Measurements from ENCODE around the gene TANC1. TPM values are rescaled to one million over a fixed set of nuclear protein-coding genes. Genes with fewer than 3 reads are reported as not detected.

TANC1 gene
- total RNA-seq, 1 donor from 2014 or later = 45.0 TPM

- no peak overlapping the region for H3K27ac ChIP-seq (ENCODE audit: low read depth, low read length)
- no peaks in the 10 kb centered on the region for H3K27me3 Mint-ChIP-seq (ENCODE audit: low read depth, unreplicated experiment)
- no peak overlapping the region for H3K27ac Mint-ChIP-seq (ENCODE audit: unreplicated experiment)
Observed at GRCh38 chr2:159002462-159003111, 34.1 kb downstream of the TANC1 start.

GRCh38 chr2:159003555-159003954, 35.1 kb downstream of the TANC1 start:
- Histone ChIP-seq H3K27me3 (ENCODE audit: insufficient read depth, low read length) (no peaks in the 10 kb centered on the region), H3K79me2 (ENCODE audit: insufficient read depth, low read length) (peaks cover 73% of the 10 kb centered on the region), H2AFZ (ENCODE audit: low read depth, low read length) (no peak overlapping the region), H3K36me3 (ENCODE audit: insufficient read depth, low read length) (no peaks in the 10 kb centered on the region), H4K20me1 (ENCODE audit: insufficient read depth, low read length) (peaks cover 55% of the 10 kb centered on the region), H3K27ac (ENCODE audit: low read depth, low read length) (no peak overlapping the region), H3K4me1 (ENCODE audit: insufficient read depth, low read length) (peaks cover 15% of the 10 kb centered on the region), H3K9ac (ENCODE audit: low read length) (no peak overlapping the region), H3K4me2 (ENCODE audit: low read length) (no peak overlapping the region), H3K9me3 (ENCODE audit: insufficient read depth, low read depth, low read length) (no peaks in the 10 kb centered on the region), H3K4me3 (ENCODE audit: insufficient read depth, low read depth, low read length) (no peak overlapping the region)
- no peaks in the 10 kb centered on the region for H3K27me3 Mint-ChIP-seq (ENCODE audit: low read depth, unreplicated experiment)
- peaks cover 6% of the 10 kb centered on the region for H3K4me1 Mint-ChIP-seq (ENCODE audit: low read depth, unreplicated experiment)
- DNase-seq (ENCODE audit: low read depth) (no peak), FAIRE-seq (no peak)
- H3K27ac Mint-ChIP-seq (ENCODE audit: unreplicated experiment) = no peak overlapping the region
- H3K9me3 Mint-ChIP-seq (ENCODE audit: unreplicated experiment) = peaks cover 2% of the 10 kb centered on the region
- no peak overlapping the region for H3K4me3 Mint-ChIP-seq (ENCODE audit: unreplicated experiment)
- no peak for TF ChIP-seq CTCF (IDR thresholded peaks at IDR 0.05; ENCODE audit: insufficient read depth, low read depth, low read length)
- TF ChIP-seq EZH2 (IDR thresholded peaks at IDR 0.05; ENCODE audit: insufficient read depth, low read length) = no peak
- peaks cover 23% of the 10 kb centered on the region for H3K36me3 Mint-ChIP-seq (ENCODE audit: low read depth, unreplicated experiment)

More at GRCh38 chr2:159002462-159003111, 34.1 kb downstream of the TANC1 start:
- H3K27me3 ChIP-seq (ENCODE audit: insufficient read depth, low read length) = no peaks in the 10 kb centered on the region
- peaks cover 74% of the 10 kb centered on the region for H3K79me2 ChIP-seq (ENCODE audit: insufficient read depth, low read length)
- DNase-seq (ENCODE audit: low read depth) = no peak
- no peak overlapping the region for H3K9ac ChIP-seq (ENCODE audit: low read length)
- peaks cover 21% of the 10 kb centered on the region for H3K4me1 ChIP-seq (ENCODE audit: insufficient read depth, low read length)
- H3K9me3 Mint-ChIP-seq (ENCODE audit: unreplicated experiment) = peaks cover 2% of the 10 kb centered on the region
- no peak overlapping the region for H3K4me3 Mint-ChIP-seq (ENCODE audit: unreplicated experiment)
- no peaks in the 10 kb centered on the region for H3K36me3 ChIP-seq (ENCODE audit: insufficient read depth, low read length)
- FAIRE-seq = no peak
- peaks cover 13% of the 10 kb centered on the region for H3K4me1 Mint-ChIP-seq (ENCODE audit: low read depth, unreplicated experiment)
- H3K4me3 ChIP-seq (ENCODE audit: insufficient read depth, low read depth, low read length) = no peak overlapping the region
- no peak for TF ChIP-seq EZH2 (IDR thresholded peaks at IDR 0.05; ENCODE audit: insufficient read depth, low read length)
- no peak for TF ChIP-seq CTCF (IDR thresholded peaks at IDR 0.05; ENCODE audit: insufficient read depth, low read depth, low read length)
- no peak overlapping the region for H2AFZ ChIP-seq (ENCODE audit: low read depth, low read length)
- no peaks in the 10 kb centered on the region for H3K9me3 ChIP-seq (ENCODE audit: insufficient read depth, low read depth, low read length)
- no peak overlapping the region for H3K4me2 ChIP-seq (ENCODE audit: low read length)
- peaks cover 63% of the 10 kb centered on the region for H4K20me1 ChIP-seq (ENCODE audit: insufficient read depth, low read length)
- peaks cover 21% of the 10 kb centered on the region for H3K36me3 Mint-ChIP-seq (ENCODE audit: low read depth, unreplicated experiment)

- Histone ChIP-seq H3K79me2 (ENCODE audit: insufficient read depth, low read length) (peaks cover 73% of the 10 kb centered on the region), H3K9me3 (ENCODE audit: insufficient read depth, low read depth, low read length) (no peaks in the 10 kb centered on the region), H3K36me3 (ENCODE audit: insufficient read depth, low read length) (no peaks in the 10 kb centered on the region), H3K27me3 (ENCODE audit: insufficient read depth, low read length) (no peaks in the 10 kb centered on the region), H3K4me2 (ENCODE audit: low read length) (no peak overlapping the region), H2AFZ (ENCODE audit: low read depth, low read length) (no peak overlapping the region), H4K20me1 (ENCODE audit: insufficient read depth, low read length) (peaks cover 50% of the 10 kb centered on the region), H3K9ac (ENCODE audit: low read length) (no peak overlapping the region), H3K27ac (ENCODE audit: low read depth, low read length) (no peak overlapping the region), H3K4me3 (ENCODE audit: insufficient read depth, low read depth, low read length) (no peak overlapping the region), H3K4me1 (ENCODE audit: insufficient read depth, low read length) (peaks cover 9% of the 10 kb centered on the region)
- Mint-ChIP-seq H3K4me1 (ENCODE audit: low read depth, unreplicated experiment) (peaks cover 4% of the 10 kb centered on the region), H3K9me3 (ENCODE audit: unreplicated experiment) (peaks cover 2% of the 10 kb centered on the region), H3K36me3 (ENCODE audit: low read depth, unreplicated experiment) (peaks cover 24% of the 10 kb centered on the region), H3K27me3 (ENCODE audit: low read depth, unreplicated experiment) (no peaks in the 10 kb centered on the region), H3K4me3 (ENCODE audit: unreplicated experiment) (no peak overlapping the region), H3K27ac (ENCODE audit: unreplicated experiment) (no peak overlapping the region)
- FAIRE-seq (no peak), DNase-seq (ENCODE audit: low read depth) (no peak)
- TF ChIP-seq CTCF (IDR thresholded peaks at IDR 0.05; ENCODE audit: insufficient read depth, low read depth, low read length) (no peak), EZH2 (IDR thresholded peaks at IDR 0.05; ENCODE audit: insufficient read depth, low read length) (no peak)
Observed at GRCh38 chr2:159004849-159005248, 36.4 kb downstream of the TANC1 start.

Measured in astrocyte (in vitro differentiated cells and primary cell).